BJ (cell line): Measurements from ENCODE around the gene PICALM. TPM values are rescaled to one million over a fixed set of nuclear protein-coding genes. Genes with fewer than 3 reads are reported as not detected.

Experiments used
- CTCF ChIA-PET: fragments of 350-600 bp; formaldehyde crosslinking; extraction: SDS; loops from one replicate; lab custom pipeline; 2021; ENCODE audit warnings: antibody characterized with exemption, inconsistent platforms; lab: Yijun Ruan, JAX
- POLR2A ChIA-PET: fragments of 300-600 bp; sonication (Branson Sonifier 250); formaldehyde crosslinking; extraction: SDS; loops from one replicate; lab custom pipeline; 2021; ENCODE audit warnings: antibody characterized with exemption; lab: Charles Lee
- DNase-seq: peaks from one replicate; pipeline ENCODE4 v3.0.0-alpha.2; 2011; ENCODE audit warnings: low read depth
- H3K27me3 ChIP-seq: 2 replicates; pipeline ENCODE4 v1.6.0; 2011; ENCODE audit warnings: low read length; ENCODE audit not compliant: control insufficient read depth, insufficient read depth
- H3K36me3 ChIP-seq: 2 replicates; pipeline ENCODE4 v1.5.1; 2011; ENCODE audit warnings: low read length; ENCODE audit not compliant: control insufficient read depth, insufficient read depth
- H3K4me3 ChIP-seq: 2 replicates; pipeline ENCODE4 v1.5.1; 2011; ENCODE audit warnings: low read depth, mild to moderate bottlenecking, control low read depth, low read length
- CTCF ChIP-seq: IDR thresholded peaks from 2 replicates; pipeline ENCODE4 v1.5.1; 2011; ENCODE audit warnings: low read depth, mild to moderate bottlenecking, control low read depth, inconsistent platforms, low read length, moderate library complexity; ENCODE audit not compliant: insufficient read depth
- polyA plus RNA-seq: library from polyadenylated mRNA; depleted of rRNA; stranded (reverse); fragments of >200 nt; gene quantifications from 2 replicates; pipeline ENCODE4 v1.2.3, GENCODE V29; 2011

Gene PICALM
- polyA plus RNA-seq, 1 experiment, result 215 TPM

GRCh38 chr11:86061483-86062205 is 7.2 kb downstream of the PICALM start:
- POLR2A ChIA-PET, result no interaction called here
- no peaks in the 10 kb centered on the region for H3K36me3 ChIP-seq

GRCh38 chr11:86060544-86060943 is 8.3 kb downstream of the PICALM start:
- Histone ChIP-seq H3K27me3 (no peaks in the 10 kb centered on the region), H3K4me3 (no peak overlapping the region), H3K36me3 (no peaks in the 10 kb centered on the region)
- TF ChIP-seq CTCF, result no peak
- no peak for DNase-seq
- ChIA-PET POLR2A (no interaction called here), CTCF (interaction anchor here (0.6 kb wide), 1 partner anchor 281 kb away, joined by 3 read pairs; no protein-coding TSS in a partner anchor)

More at GRCh38 chr11:86061483-86062205, 7.2 kb downstream of the PICALM start:
- Histone ChIP-seq H3K4me3 (no peak overlapping the region), H3K27me3 (no peaks in the 10 kb centered on the region)
- no peak for DNase-seq
- no peak for TF ChIP-seq CTCF
- CTCF ChIA-PET, result interaction anchor here (1.8 kb wide), 1 partner anchor 10 kb away, joined by 5 read pairs; no protein-coding TSS in a partner anchor

- H3K27me3 ChIP-seq, result no peaks in the 10 kb centered on the region
- TF ChIP-seq CTCF, result no peak
- H3K36me3 ChIP-seq, result no peaks in the 10 kb centered on the region
- H3K4me3 ChIP-seq, result no peak overlapping the region
- CTCF ChIA-PET, result interaction anchor here (0.8 kb wide), 1 partner anchor 12 kb away, joined by 3 read pairs; no protein-coding TSS in a partner anchor
- POLR2A ChIA-PET, result no interaction called here
- DNase-seq, result no peak
Observed at GRCh38 chr11:86058360-86058759, 10.5 kb downstream of the PICALM start.

- Histone ChIP-seq H3K36me3 (no peaks in the 10 kb centered on the region; the same call in 1 of the 2 replicates), H3K27me3 (no peaks in the 10 kb centered on the region), H3K4me3 (no peak overlapping the region)
- POLR2A ChIA-PET, result no interaction called here
- TF ChIP-seq CTCF, result no peak
- DNase-seq, result no peak
- CTCF ChIA-PET, result interaction anchor here (1.5 kb wide), 1 partner anchor 14 kb away, joined by 4 read pairs; no protein-coding TSS in a partner anchor
Observed at GRCh38 chr11:86056351-86056854, 12.5 kb downstream of the PICALM start.
